HL-60 (cell line): Measurements from ENCODE around the gene CHCHD1.

ENCODE experiments used
- CTCF ChIP-seq: IDR thresholded peaks from one replicate; pipeline ENCODE4 v1.5.1; 2011; ENCODE audit warnings: low read length, control low read depth, inconsistent platforms; ENCODE audit not compliant: insufficient read depth
- POLR2AphosphoS5 ChIP-seq: IDR thresholded peaks from 2 replicates; pipeline ENCODE4 v1.6.1; 2012; ENCODE audit warnings: low read depth
- SPI1 ChIP-seq: IDR thresholded peaks from 2 replicates; pipeline ENCODE4 v1.6.1; 2012; ENCODE audit warnings: low read depth, mild to moderate bottlenecking, borderline replicate concordance

DNA sequence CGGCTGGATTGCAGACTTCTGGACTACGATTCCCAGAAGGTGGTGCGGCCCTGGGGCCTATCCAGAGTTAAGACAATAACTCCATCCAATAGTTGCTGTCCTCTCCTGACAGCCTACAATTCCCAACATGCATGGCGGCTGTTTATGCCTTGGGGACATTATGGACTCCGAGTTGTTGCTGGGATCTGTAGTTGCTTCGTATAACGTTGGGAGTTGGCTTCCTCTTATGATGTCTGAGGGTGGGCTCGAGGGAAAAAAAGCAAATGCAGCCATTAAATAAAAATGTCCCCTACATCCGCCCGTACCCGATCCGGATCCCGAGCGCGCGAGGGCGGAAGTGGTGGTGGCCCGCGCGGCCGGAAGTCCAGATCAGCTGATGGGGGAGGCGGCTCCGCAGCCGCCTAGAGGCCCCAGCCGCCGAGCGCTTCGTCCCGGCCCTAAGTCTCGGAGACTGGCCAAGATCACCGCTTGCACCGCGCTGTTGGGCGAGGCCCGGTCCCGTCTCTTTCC is 3.4 kb downstream of the CHCHD1 start, which contains the start of gene ZSWIM8:
- TF ChIP-seq CTCF, result no peak
- TF ChIP-seq POLR2AphosphoS5, result no peak
- TF ChIP-seq SPI1, result peak; percentile 63; the same call in 1 of the 2 replicates
